Endothelial cell (in vitro differentiated cells): ENCODE results near the gene ALK. TPM values are rescaled to one million over a fixed set of nuclear protein-coding genes. Genes with fewer than 3 reads are reported as not detected.

Experiments
- DNase-seq: peaks from one replicate; pipeline ENCODE4 v3.0.0; 2021; ENCODE audit warnings: low spot score
- H3K27ac Mint-ChIP-seq: one replicate; pipeline ENCODE4 v1.8.0; 2021; ENCODE audit warnings: mixed read lengths, inconsistent platforms; ENCODE audit not compliant: unreplicated experiment
- H3K27me3 Mint-ChIP-seq: one replicate; pipeline ENCODE4 v1.8.0; 2021; ENCODE audit warnings: mild to moderate bottlenecking, moderate library complexity, mixed read lengths, inconsistent platforms; ENCODE audit not compliant: unreplicated experiment
- H3K36me3 Mint-ChIP-seq: one replicate; pipeline ENCODE4 v1.8.0; 2021; ENCODE audit warnings: mild to moderate bottlenecking, low read depth, mixed read lengths, inconsistent platforms; ENCODE audit not compliant: unreplicated experiment
- H3K4me1 Mint-ChIP-seq: one replicate; pipeline ENCODE4 v1.8.0; 2021; ENCODE audit warnings: mild to moderate bottlenecking, mixed read lengths, inconsistent platforms; ENCODE audit not compliant: unreplicated experiment
- H3K4me3 Mint-ChIP-seq: one replicate; pipeline ENCODE4 v1.8.0; 2021; ENCODE audit warnings: mild to moderate bottlenecking, mixed read lengths, inconsistent platforms; ENCODE audit not compliant: unreplicated experiment
- H3K9me3 Mint-ChIP-seq: one replicate; pipeline ENCODE4 v1.8.0; 2021; ENCODE audit warnings: mixed read lengths, inconsistent platforms; ENCODE audit not compliant: unreplicated experiment
- CTCF ChIP-seq: fragments of 200-600 bp; sonication (generic); IDR thresholded peaks from one replicate; pipeline ENCODE4 v1.5.0; 2021; ENCODE audit warnings: antibody characterized with exemption; ENCODE audit not compliant: unreplicated experiment
- total RNA-seq: library from RNA; stranded (reverse); fragmentation: NEBNext Ultra II Directional; extraction: Animal tissue kit (Norgen Biotek cat#: 25700); gene quantifications from one replicate; pipeline ENCODE4 v1.2.1, GENCODE V29; 2021; ENCODE audit not compliant: unreplicated experiment

ALK gene
- total RNA-seq, 1 donor from 2014 or later: 0.05 TPM

GRCh38 chr2:29269095-29269764, 652.2 kb downstream of the ALK start:
- Mint-ChIP-seq H3K27ac (no peak overlapping the region), H3K4me1 (peaks cover 14% of the 10 kb centered on the region), H3K4me3 (no peak overlapping the region)

GRCh38 chr2:29267720-29268119, 653.7 kb downstream of the ALK start:
- DNase-seq: no peak
- Mint-ChIP-seq H3K9me3 (no peaks in the 10 kb centered on the region), H3K36me3 (no peaks in the 10 kb centered on the region), H3K27me3 (no peaks in the 10 kb centered on the region), H3K27ac (no peak overlapping the region), H3K4me3 (no peak overlapping the region), H3K4me1 (no peaks in the 10 kb centered on the region)
- no peak for TF ChIP-seq CTCF

More at GRCh38 chr2:29269095-29269764, 652.2 kb downstream of the ALK start:
- Mint-ChIP-seq H3K9me3 (no peaks in the 10 kb centered on the region), H3K27me3 (no peaks in the 10 kb centered on the region), H3K36me3 (no peaks in the 10 kb centered on the region)
- TF ChIP-seq CTCF: no peak
- no peak for DNase-seq

GRCh38 chr2:29263886-29264285, 657.5 kb downstream of the ALK start:
- Mint-ChIP-seq H3K4me3 (no peak overlapping the region), H3K9me3 (no peaks in the 10 kb centered on the region), H3K27ac (no peak overlapping the region), H3K4me1 (no peaks in the 10 kb centered on the region), H3K36me3 (no peaks in the 10 kb centered on the region), H3K27me3 (no peaks in the 10 kb centered on the region)
- no peak for TF ChIP-seq CTCF
- DNase-seq: no peak

- Mint-ChIP-seq H3K9me3 (no peaks in the 10 kb centered on the region), H3K4me1 (no peaks in the 10 kb centered on the region), H3K27me3 (no peaks in the 10 kb centered on the region), H3K27ac (no peak overlapping the region), H3K36me3 (no peaks in the 10 kb centered on the region), H3K4me3 (no peak overlapping the region)
- TF ChIP-seq CTCF: no peak
- no peak for DNase-seq
Measured at GRCh38 chr2:29262681-29263260, 658.6 kb downstream of the ALK start.

GRCh38 chr2:29261003-29261402, 660.4 kb downstream of the ALK start:
- no peaks in the 10 kb centered on the region for H3K9me3 Mint-ChIP-seq
- no peak overlapping the region for H3K27ac Mint-ChIP-seq
- DNase-seq: no peak
- no peak for TF ChIP-seq CTCF
- H3K4me1 Mint-ChIP-seq: no peaks in the 10 kb centered on the region
- no peaks in the 10 kb centered on the region for H3K27me3 Mint-ChIP-seq
- no peaks in the 10 kb centered on the region for H3K36me3 Mint-ChIP-seq
- no peak overlapping the region for H3K4me3 Mint-ChIP-seq
